Stimulated activated CD4-positive, alpha-beta T cell treated with anti-CD3 and anti-CD28 coated beads, Interleukin-1b, Interleukin-23, amount 100 ng/mL, for 1 hour (primary cell): ENCODE measurements around the gene CEP95.
A peak's percentile ranks its signal among the peaks of the same experiment; 100 is the strongest.
"Not testable (repeated sequence)": the region's sequence is repeated elsewhere in the genome, so short reads cannot be mapped to it uniquely, and the experiment has no call there.

Experiments used
- DNase-seq, 2 donors: peaks; one replicate each; pipeline ENCODE4 v3.0.0-alpha.2; 2020; ENCODE audit warnings: low read depth in 2 of 2

Gene CEP95

GRCh38 chr17:64506576-64507412 lies at the start of gene CEP95:
TSS of gene CEP95 (plus strand) at chr17:64506977. CDS start at chr17:64507098, 121 bp downstream.
- peak; percentile 86 to 93 for DNase-seq

- DNase-seq = no peak
Observed at GRCh38 chr17:64457156-64457555, 49.6 kb upstream of the CEP95 start.

- DNase-seq = no peak
Observed at GRCh38 chr17:64458756-64459155, 48.0 kb upstream of the CEP95 start.

- no peak for DNase-seq
Observed at GRCh38 chr17:64459284-64459747, 47.5 kb upstream of the CEP95 start.

GRCh38 chr17:64459818-64460217 lies 47.0 kb upstream of the CEP95 start:
- DNase-seq = not testable (repeated sequence)

GRCh38 chr17:64460955-64461354 lies 45.8 kb upstream of the CEP95 start:
- DNase-seq = no peak

- no peak for DNase-seq
Observed at GRCh38 chr17:64461788-64462187, 45.0 kb upstream of the CEP95 start.

GRCh38 chr17:64466019-64466735 lies 40.6 kb upstream of the CEP95 start:
- no peak for DNase-seq

GRCh38 chr17:64466834-64467233 lies 39.9 kb upstream of the CEP95 start:
- not testable (repeated sequence) for DNase-seq

- DNase-seq = no peak
Observed at GRCh38 chr17:64470625-64471024, 36.2 kb upstream of the CEP95 start.

GRCh38 chr17:64471440-64471839 lies 35.3 kb upstream of the CEP95 start:
- no peak for DNase-seq

- no peak for DNase-seq
Observed at GRCh38 chr17:64472564-64472963, 34.2 kb upstream of the CEP95 start.

GRCh38 chr17:64477849-64478248 lies 28.9 kb upstream of the CEP95 start:
- no peak for DNase-seq

- DNase-seq = no peak
Observed at GRCh38 chr17:64480951-64481350, 25.8 kb upstream of the CEP95 start.

GRCh38 chr17:64484380-64484779 lies 22.4 kb upstream of the CEP95 start:
- DNase-seq = no peak

GRCh38 chr17:64488301-64488700 lies 18.5 kb upstream of the CEP95 start:
- DNase-seq = no peak

GRCh38 chr17:64491034-64491860 lies 15.5 kb upstream of the CEP95 start:
- DNase-seq = no peak

- no peak for DNase-seq
Observed at GRCh38 chr17:64491994-64492393, 14.8 kb upstream of the CEP95 start.

GRCh38 chr17:64492481-64493109 lies 14.2 kb upstream of the CEP95 start:
- DNase-seq = no peak

GRCh38 chr17:64494121-64494520 lies 12.7 kb upstream of the CEP95 start:
- DNase-seq = no peak

- not testable (repeated sequence) for DNase-seq
Observed at GRCh38 chr17:64495300-64495699, 11.5 kb upstream of the CEP95 start.
